Measurements from ENCODE around the gene PTGES2. TPM values are rescaled to one million over a fixed set of nuclear protein-coding genes. Genes with fewer than 3 reads are reported as not detected.

Gene PTGES2
- total RNA-seq, 1 donor from 2014 or later = 74.8 TPM

- Mint-ChIP-seq H3K9me3 (no peaks in the 10 kb centered on the region), H3K27ac (no peak overlapping the region), H3K27me3 (ENCODE audit: low read depth) (no peaks in the 10 kb centered on the region), H3K4me1 (peaks cover 3% of the 10 kb centered on the region), H3K36me3 (peaks cover 2% of the 10 kb centered on the region), H3K4me3 (no peak overlapping the region)
- TF ChIP-seq CTCF (IDR thresholded peaks at IDR 0.05; ENCODE audit: unreplicated experiment) = no peak
- no peak for DNase-seq (ENCODE audit: low spot score in 2 of 2, unreplicated experiment in 2 of 2)
These were observed 8.4 kb downstream of the PTGES2 start for GRCh38 chr9:128118971-128119665.

- Mint-ChIP-seq H3K27ac (no peak overlapping the region), H3K4me1 (peaks cover 3% of the 10 kb centered on the region), H3K4me3 (no peak overlapping the region), H3K9me3 (no peaks in the 10 kb centered on the region), H3K36me3 (peaks cover 5% of the 10 kb centered on the region), H3K27me3 (ENCODE audit: low read depth) (no peaks in the 10 kb centered on the region)
- no peak for TF ChIP-seq CTCF (IDR thresholded peaks at IDR 0.05; ENCODE audit: unreplicated experiment)
- no peak for DNase-seq (ENCODE audit: low spot score in 2 of 2, unreplicated experiment in 2 of 2)
These were observed 9.1 kb downstream of the PTGES2 start for GRCh38 chr9:128118472-128118857.

- peaks cover 3% of the 10 kb centered on the region for H3K4me1 Mint-ChIP-seq
- no peak overlapping the region for H3K27ac Mint-ChIP-seq
- H3K4me3 Mint-ChIP-seq = peak overlapping the region; percentile 22
- H3K9me3 Mint-ChIP-seq = no peaks in the 10 kb centered on the region
- TF ChIP-seq CTCF (IDR thresholded peaks at IDR 0.05; ENCODE audit: unreplicated experiment) = peak; percentile 100
- peaks cover 8% of the 10 kb centered on the region for H3K36me3 Mint-ChIP-seq
- DNase-seq (ENCODE audit: low spot score in 2 of 2, unreplicated experiment in 2 of 2) = peak; percentile 90 to 99
- no peaks in the 10 kb centered on the region for H3K27me3 Mint-ChIP-seq (ENCODE audit: low read depth)
These were observed 9.7 kb downstream of the PTGES2 start for GRCh38 chr9:128117613-128118471.

GRCh38 chr9:128116104-128117083, 11.1 kb downstream of the PTGES2 start:
- peaks cover 3% of the 10 kb centered on the region for H3K4me1 Mint-ChIP-seq
- TF ChIP-seq CTCF (IDR thresholded peaks at IDR 0.05; ENCODE audit: unreplicated experiment) = no peak
- H3K9me3 Mint-ChIP-seq = no peaks in the 10 kb centered on the region
- H3K27ac Mint-ChIP-seq = no peak overlapping the region
- H3K27me3 Mint-ChIP-seq (ENCODE audit: low read depth) = no peaks in the 10 kb centered on the region
- no peak for DNase-seq (ENCODE audit: low spot score in 2 of 2, unreplicated experiment in 2 of 2)
- no peak overlapping the region for H3K4me3 Mint-ChIP-seq
- peaks cover 6% of the 10 kb centered on the region for H3K36me3 Mint-ChIP-seq
